ENCODE data around the gene BPIFB3.

GRCh38 chr20:33031531-33031930 is 22.2 kb upstream of the BPIFB3 start, which contains the start of gene BPIFB6:
- TF ChIP-seq POLR2A (IDR thresholded peaks at IDR 0.05; ENCODE audit: low read length) (no peak), GATA1 (IDR thresholded peaks at IDR 0.05; ENCODE audit: low read depth, low read length) (no peak)
